ENCODE data around the gene CFAP99. TPM values are rescaled to one million over a fixed set of nuclear protein-coding genes. Genes with fewer than 3 reads are reported as not detected.
"Not testable (repeated sequence)": the region's sequence is repeated elsewhere in the genome, so short reads cannot be mapped to it uniquely, and the experiment has no call there.

CFAP99 gene
- total RNA-seq, 4 donors from 2014 or later = not detected

DNA sequence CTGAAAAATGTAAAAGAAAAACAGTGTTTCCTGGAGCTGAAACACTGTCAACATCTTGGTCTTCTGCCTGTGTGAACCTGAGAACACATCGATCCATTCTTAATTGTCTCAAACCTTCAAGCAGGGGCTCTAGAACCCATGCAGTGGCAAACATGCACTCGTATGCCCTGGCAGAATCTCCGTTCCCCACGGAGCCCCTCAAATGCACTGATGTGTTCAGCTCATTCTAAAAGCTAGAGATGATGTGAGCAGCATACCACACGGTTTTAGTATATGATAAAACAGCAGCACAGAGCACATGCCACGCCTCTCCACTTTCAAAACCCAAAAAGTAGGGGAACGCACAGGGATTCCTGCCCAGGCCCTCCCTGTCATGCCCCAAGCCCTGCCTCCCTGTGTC, 45.2 kb upstream of the CFAP99 start:
- no peak for DNase-seq
- Histone ChIP-seq H3K27me3 (no peaks in the 10 kb centered on the region), H3K36me3 (no peaks in the 10 kb centered on the region), H3K27ac (no peak overlapping the region), H3K4me1 (no peaks in the 10 kb centered on the region), H3K4me3 (no peak overlapping the region), H3K9me3 (no peaks in the 10 kb centered on the region)
- ATAC-seq = no peak
- in situ Hi-C loops (cut with MboI; ENCODE audit: low sequenced_read_pairs in 4 of 4) (no loop called here), intact Hi-C loops (cut with DNase I; ENCODE audit: low total_unique reads) (no loop called here)
- TF ChIP-seq, protein P1, sequence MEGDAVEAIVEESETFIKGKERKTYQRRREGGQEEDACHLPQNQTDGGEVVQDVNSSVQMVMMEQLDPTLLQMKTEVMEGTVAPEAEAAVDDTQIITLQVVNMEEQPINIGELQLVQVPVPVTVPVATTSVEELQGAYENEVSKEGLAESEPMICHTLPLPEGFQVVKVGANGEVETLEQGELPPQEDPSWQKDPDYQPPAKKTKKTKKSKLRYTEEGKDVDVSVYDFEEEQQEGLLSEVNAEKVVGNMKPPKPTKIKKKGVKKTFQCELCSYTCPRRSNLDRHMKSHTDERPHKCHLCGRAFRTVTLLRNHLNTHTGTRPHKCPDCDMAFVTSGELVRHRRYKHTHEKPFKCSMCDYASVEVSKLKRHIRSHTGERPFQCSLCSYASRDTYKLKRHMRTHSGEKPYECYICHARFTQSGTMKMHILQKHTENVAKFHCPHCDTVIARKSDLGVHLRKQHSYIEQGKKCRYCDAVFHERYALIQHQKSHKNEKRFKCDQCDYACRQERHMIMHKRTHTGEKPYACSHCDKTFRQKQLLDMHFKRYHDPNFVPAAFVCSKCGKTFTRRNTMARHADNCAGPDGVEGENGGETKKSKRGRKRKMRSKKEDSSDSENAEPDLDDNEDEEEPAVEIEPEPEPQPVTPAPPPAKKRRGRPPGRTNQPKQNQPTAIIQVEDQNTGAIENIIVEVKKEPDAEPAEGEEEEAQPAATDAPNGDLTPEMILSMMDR (IDR thresholded peaks at IDR 0.05 in 4 of 5, conservative IDR thresholded peaks at IDR 0.05 in 1 of 5) = no peak
- no peak for TF ChIP-seq POLR2A (IDR thresholded peaks at IDR 0.05)

DNA sequence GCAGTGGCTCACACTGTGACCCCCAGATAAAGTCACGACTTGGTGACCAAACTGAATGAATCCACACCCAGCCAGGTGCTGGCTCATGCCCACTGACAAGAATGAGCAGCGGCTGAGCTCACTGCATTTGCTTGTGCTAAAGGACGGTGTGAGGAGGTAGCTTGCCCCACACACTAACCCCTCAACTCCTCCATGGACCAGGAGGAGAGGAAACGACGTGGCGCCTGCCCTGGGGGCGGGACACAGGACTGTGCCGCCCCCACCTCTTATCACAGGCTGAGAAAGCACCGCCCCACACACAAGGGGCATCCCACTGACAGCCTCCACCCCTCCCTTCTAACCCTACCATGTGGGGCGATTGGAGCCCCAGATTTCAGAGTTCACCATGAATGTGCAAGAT, 43.3 kb upstream of the CFAP99 start:
- intact Hi-C loops (cut with DNase I; ENCODE audit: low total_unique reads) (no loop called here), in situ Hi-C loops (cut with MboI; ENCODE audit: low sequenced_read_pairs in 4 of 4) (no loop called here)
- no peak overlapping the region for H3K4me3 ChIP-seq
- no peaks in the 10 kb centered on the region for H3K36me3 ChIP-seq
- no peak overlapping the region for H3K27ac ChIP-seq
- DNase-seq (no peak), ATAC-seq (no peak)
- H3K4me1 ChIP-seq = no peaks in the 10 kb centered on the region
- no peaks in the 10 kb centered on the region for H3K9me3 ChIP-seq
- TF ChIP-seq, protein P1 (IDR thresholded peaks at IDR 0.05 in 4 of 5, conservative IDR thresholded peaks at IDR 0.05 in 1 of 5) = no peak
- TF ChIP-seq POLR2A (IDR thresholded peaks at IDR 0.05) = no peak
- H3K27me3 ChIP-seq = no peaks in the 10 kb centered on the region

DNA sequence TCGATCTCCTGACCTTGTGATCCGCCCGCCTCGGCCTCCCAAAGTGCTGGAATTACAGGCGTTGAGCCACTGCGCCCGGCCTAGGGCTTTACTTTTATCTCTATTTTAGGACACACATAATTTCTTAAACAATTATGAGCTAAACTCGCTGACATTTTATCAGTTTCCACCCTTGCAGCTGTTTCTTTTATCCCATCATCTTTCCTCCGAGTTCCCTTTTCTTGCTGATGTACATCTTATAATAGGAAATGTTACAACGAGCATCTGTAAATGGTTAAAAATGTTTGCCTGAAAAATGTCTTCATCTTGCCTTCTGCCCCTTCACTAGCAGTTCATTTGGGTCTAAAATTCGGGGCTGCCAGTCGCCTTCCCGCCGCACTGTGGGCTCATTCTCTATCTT, 41.5 kb upstream of the CFAP99 start:
- H3K36me3 ChIP-seq = no peaks in the 10 kb centered on the region
- ATAC-seq (no peak), DNase-seq (no peak)
- no peak for TF ChIP-seq POLR2A (IDR thresholded peaks at IDR 0.05)
- TF ChIP-seq, protein P1 (IDR thresholded peaks at IDR 0.05 in 4 of 5, conservative IDR thresholded peaks at IDR 0.05 in 1 of 5) = no peak
- H3K4me1 ChIP-seq = no peaks in the 10 kb centered on the region
- no peak overlapping the region for H3K27ac ChIP-seq
- no peaks in the 10 kb centered on the region for H3K9me3 ChIP-seq
- no peak overlapping the region for H3K4me3 ChIP-seq
- in situ Hi-C loops (cut with MboI; ENCODE audit: low sequenced_read_pairs in 4 of 4) = no loop called here
- no peaks in the 10 kb centered on the region for H3K27me3 ChIP-seq
- intact Hi-C loops (cut with DNase I; ENCODE audit: low total_unique reads) = no loop called here

DNA sequence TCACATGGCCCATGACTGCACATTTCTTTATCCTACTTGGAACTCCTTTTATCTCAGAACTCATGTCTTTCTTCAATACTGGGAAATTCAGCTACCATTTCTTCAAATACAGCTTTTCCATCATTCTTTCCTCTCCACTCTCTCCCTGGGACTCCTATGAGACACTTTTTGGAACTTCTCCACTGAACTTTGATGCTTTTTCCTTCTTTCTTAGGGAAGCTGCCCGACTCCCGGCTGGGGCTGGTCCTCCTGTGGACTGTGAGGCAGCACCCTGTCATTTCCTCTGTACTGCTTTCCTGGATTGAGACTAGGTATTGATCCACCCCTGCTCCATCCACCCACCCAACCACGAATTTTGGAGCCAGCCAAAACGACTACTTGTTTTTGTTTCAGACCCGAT, 40.4 kb upstream of the CFAP99 start:
- H3K4me1 ChIP-seq = no peaks in the 10 kb centered on the region
- H3K27ac ChIP-seq = no peak overlapping the region
- ATAC-seq = no peak
- H3K9me3 ChIP-seq = no peaks in the 10 kb centered on the region
- intact Hi-C loops (cut with DNase I; ENCODE audit: low total_unique reads) (no loop called here), in situ Hi-C loops (cut with MboI; ENCODE audit: low sequenced_read_pairs in 4 of 4) (no loop called here)
- H3K27me3 ChIP-seq = no peaks in the 10 kb centered on the region
- no peak for TF ChIP-seq POLR2A (IDR thresholded peaks at IDR 0.05)
- TF ChIP-seq, protein P1 (IDR thresholded peaks at IDR 0.05 in 4 of 5, conservative IDR thresholded peaks at IDR 0.05 in 1 of 5) = no peak
- H3K36me3 ChIP-seq = no peaks in the 10 kb centered on the region
- DNase-seq = no peak
- H3K4me3 ChIP-seq = no peak overlapping the region

DNA sequence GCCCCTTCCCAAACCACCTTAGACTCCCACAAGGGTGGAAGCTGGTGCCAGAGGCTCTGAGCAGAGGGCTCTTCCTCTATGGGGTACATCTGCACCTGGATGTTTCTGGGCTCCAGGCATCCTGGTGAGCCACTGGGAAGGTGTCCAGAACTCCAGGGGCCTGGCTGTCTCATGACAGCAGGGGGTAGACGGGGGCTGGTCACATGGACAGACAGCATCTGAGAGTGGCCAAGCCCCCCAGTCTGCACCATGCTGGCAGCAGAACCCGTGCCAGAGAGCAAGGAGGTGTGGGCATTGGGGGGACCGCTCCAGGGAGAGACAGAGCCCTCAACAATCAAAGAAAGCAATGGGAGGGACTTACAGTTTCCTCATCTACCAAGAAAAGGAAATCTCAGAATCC, 39.9 kb upstream of the CFAP99 start:
- no peak overlapping the region for H3K27ac ChIP-seq
- in situ Hi-C loops (cut with MboI; ENCODE audit: low sequenced_read_pairs in 4 of 4) = no loop called here
- intact Hi-C loops (cut with DNase I; ENCODE audit: low total_unique reads) = no loop called here
- no peak for TF ChIP-seq POLR2A (IDR thresholded peaks at IDR 0.05)
- TF ChIP-seq, protein P1 (IDR thresholded peaks at IDR 0.05 in 4 of 5, conservative IDR thresholded peaks at IDR 0.05 in 1 of 5) = no peak
- no peak overlapping the region for H3K4me3 ChIP-seq
- no peaks in the 10 kb centered on the region for H3K4me1 ChIP-seq
- no peaks in the 10 kb centered on the region for H3K27me3 ChIP-seq
- no peaks in the 10 kb centered on the region for H3K36me3 ChIP-seq
- ATAC-seq (no peak), DNase-seq (no peak)
- H3K9me3 ChIP-seq = no peaks in the 10 kb centered on the region

DNA sequence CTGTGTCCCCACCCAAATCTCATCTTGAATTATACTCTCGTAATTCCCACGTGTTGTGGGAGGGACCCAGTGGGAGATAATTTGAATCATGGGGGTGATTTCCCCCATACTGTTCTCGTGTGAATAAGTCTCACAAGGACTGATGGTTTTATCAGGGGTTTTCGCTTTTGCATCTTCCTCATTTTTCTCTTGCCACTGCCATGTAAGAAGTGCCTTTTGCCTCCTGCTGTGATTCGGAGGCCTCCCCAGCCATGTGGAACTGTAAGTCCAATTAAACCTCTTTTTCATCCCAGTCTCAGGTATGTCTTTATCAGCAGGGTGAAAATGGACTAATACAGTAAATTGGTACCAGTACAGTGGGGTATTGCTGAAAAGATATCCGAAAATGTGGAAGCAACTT, 38.2 kb upstream of the CFAP99 start:
- H3K9me3 ChIP-seq; DNase-seq; H3K4me3 ChIP-seq; H3K27ac ChIP-seq; H3K27me3 ChIP-seq; ATAC-seq; H3K4me1 ChIP-seq; intact Hi-C loops (cut with DNase I; ENCODE audit: low total_unique reads); in situ Hi-C loops (cut with MboI; ENCODE audit: low sequenced_read_pairs in 4 of 4); H3K36me3 ChIP-seq: not testable (repeated sequence)

DNA sequence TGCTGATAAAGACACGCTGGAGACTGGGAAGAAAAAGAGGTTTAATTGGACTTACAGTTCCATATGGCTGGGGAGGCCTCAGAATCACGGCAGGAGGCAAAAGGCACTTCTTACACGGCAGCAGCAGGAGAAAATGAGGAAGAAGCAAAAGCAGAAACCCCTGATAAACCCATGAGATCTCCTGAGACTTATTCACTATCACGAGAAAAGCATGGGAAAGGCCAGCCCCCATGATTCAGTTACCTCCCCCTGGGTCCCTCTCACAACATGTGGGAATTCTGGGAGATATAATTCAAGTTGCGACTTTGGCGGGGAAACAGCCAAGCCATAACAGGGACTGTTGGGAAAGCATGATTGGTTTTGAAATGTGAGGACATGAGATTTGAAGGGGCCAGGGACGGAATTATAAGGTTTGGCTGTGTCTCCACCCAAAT, 36.0 kb upstream of the CFAP99 start:
- H3K27me3 ChIP-seq; H3K9me3 ChIP-seq; DNase-seq; H3K4me1 ChIP-seq; ATAC-seq; intact Hi-C loops (cut with DNase I; ENCODE audit: low total_unique reads); H3K36me3 ChIP-seq; H3K27ac ChIP-seq; in situ Hi-C loops (cut with MboI; ENCODE audit: low sequenced_read_pairs in 4 of 4); H3K4me3 ChIP-seq: not testable (repeated sequence)
